Heart left ventricle (tissue), 16 donors: ENCODE data around the gene CSTF1. TPM values are rescaled to one million over a fixed set of nuclear protein-coding genes. Genes with fewer than 3 reads are reported as not detected.
A peak's percentile ranks its signal among the peaks of the same experiment; 100 is the strongest.

Experiments used
- ATAC-seq, 4 donors: fragments of 200-7000 bp; cut with Tn5 transposase; one replicate each; pipeline ENCODE4 v1.9.1; 2020 to 2022; ENCODE audit warnings: moderate library complexity in 4 of 4, mild to moderate bottlenecking in 3 of 4, moderate number of reproducible peaks in 1 of 4
- DNase-seq, 5 donors: peaks; one replicate each; pipeline ENCODE4 v3.0.0-alpha.2; 2020
- H3K27ac ChIP-seq, 12 donors: fragments of 200-600 bp; sonication (generic) in 4 of 12; one replicate each; pipeline versions ENCODE4 v1.5.0 to v1.8.0; 2016 to 2022; ENCODE audit warnings: mild to moderate bottlenecking in 2 of 12
- H3K27me3 ChIP-seq, 9 donors: fragments of 200-600 bp; sonication (generic) in 2 of 9; one replicate each; pipeline versions ENCODE4 v1.5.1 to v1.8.0; 2016 to 2022; ENCODE audit warnings: mild to moderate bottlenecking in 3 of 9
- H3K36me3 ChIP-seq, 9 donors: fragments of 200-600 bp; sonication (generic) in 2 of 9; one replicate each; pipeline versions ENCODE4 v1.5.0 to v1.8.0; 2018 to 2022; ENCODE audit warnings: mild to moderate bottlenecking in 2 of 9
- H3K4me1 ChIP-seq, 12 donors: fragments of 200-600 bp; sonication (generic) in 4 of 12; one replicate each; pipeline versions ENCODE4 v1.5.0 to v1.8.0; 2016 to 2022; ENCODE audit warnings: mild to moderate bottlenecking in 3 of 12
- H3K4me3 ChIP-seq, 12 donors: fragments of 200-600 bp; sonication (generic) in 4 of 12; one replicate each; pipeline versions ENCODE4 v1.5.0 to v1.8.0; 2017 to 2022; ENCODE audit warnings: mild to moderate bottlenecking in 9 of 12, moderate library complexity in 4 of 12
- H3K9me3 ChIP-seq, 12 donors: fragments of 200-600 bp; sonication (generic) in 4 of 12; one replicate each; pipeline versions ENCODE4 v1.5.0 to v1.8.0; 2016 to 2022; ENCODE audit warnings: mild to moderate bottlenecking in 1 of 12
- POLR2A ChIP-seq, 2 donors: fragments of 450-650 bp; IDR thresholded peaks; one replicate each; pipeline ENCODE4 v1.6.1; 2017; ENCODE audit warnings: antibody characterized with exemption in 2 of 2, mild to moderate bottlenecking in 2 of 2, moderate library complexity in 2 of 2
- WGBS, 4 donors: extraction: QIAGEN DNeasy Blood & Tissue Kit in 2 of 4; methylation state at CpG; one replicate each; pipeline versions ENCODE4 v1.1.5 to v1.1.7; 2013 to 2018; 5-methylcytosine and 5-hydroxymethylcytosine counted together
- intact Hi-C, 10 donors: fragments of 100-400 bp; cut with DNase I; formaldehyde crosslinking; loops; one replicate each; pipeline versions ENCODE4 v1.11.1 to v1.14.2; 2022
- polyA plus RNA-seq, 2 donors: library from polyadenylated mRNA; stranded (reverse); fragments of 200-250 nt; gene quantifications; one replicate each; pipeline ENCODE4 v1.2.3, GENCODE V29; 2013
- total RNA-seq, 9 donors: library from RNA; depleted of rRNA in 2 of 9; stranded (reverse); fragments of >200 nt in 2 of 9; fragmentation: NEBNext Ultra II Directional in 3 of 9; extraction: Animal tissue kit (Norgen Biotek cat#: 25700) in 3 of 9; gene quantifications; one replicate each; pipeline versions ENCODE4 v1.1.0 to v1.2.4, GENCODE V29; 2016 to 2023
- TF ChIP-seq, protein P1 (sequence below), 12 donors: fragments of 200-600 bp; sonication (generic) in 4 of 12; IDR thresholded peaks; one replicate each; pipeline versions ENCODE4 v1.5.0 to v1.8.0; 2018 to 2022; ENCODE audit warnings: antibody characterized with exemption in 12 of 12, mild to moderate bottlenecking in 5 of 12
- donor health status: ischemic (EF 13 %, LVEDD 7.1; RV severe dilation, severe dysfunction).
- donor health status: healthy with polysubstance abuse.
- donor health status: DM: no; HTN: yes; CAD: no.
- donor health status: DM: no; HTN: no; CAD: no.
- donor health status: ischemic (EF 25% LVEDD 6.9; RV normal size, moderate dysfunction).
- donor health status: ischemic (EF 25% LVEDD 5.7; RV mildly dilated, moderate dysfunction).
- donor health status: healthy.
- donor health status: DM: yes; HTN: yes; CAD: no.
- donor health status: ischemic (EF 35%, LVEDD 5.7; RV mildly dilated, moderate dysfunction).
- donor health status: nonischemic (EF 11% LVEDD 7.7; RV severe dilation, severe dysfunction).
- donor health status: DM: yes; HTN: yes; CAD: no.
- donor health status: PGD.
- donor health status: ischemic (EF 29% LVEDD 5.4; RV normal size, mild dysfunction).
- donor health status: nonischemic (EF 23%, LVEDD 6.1; RV moderate dilation, normal function).

CSTF1 gene
- total and polyA plus RNA-seq, 11 donors = 4.2 to 27.3 (median 21.4) TPM

DNA sequence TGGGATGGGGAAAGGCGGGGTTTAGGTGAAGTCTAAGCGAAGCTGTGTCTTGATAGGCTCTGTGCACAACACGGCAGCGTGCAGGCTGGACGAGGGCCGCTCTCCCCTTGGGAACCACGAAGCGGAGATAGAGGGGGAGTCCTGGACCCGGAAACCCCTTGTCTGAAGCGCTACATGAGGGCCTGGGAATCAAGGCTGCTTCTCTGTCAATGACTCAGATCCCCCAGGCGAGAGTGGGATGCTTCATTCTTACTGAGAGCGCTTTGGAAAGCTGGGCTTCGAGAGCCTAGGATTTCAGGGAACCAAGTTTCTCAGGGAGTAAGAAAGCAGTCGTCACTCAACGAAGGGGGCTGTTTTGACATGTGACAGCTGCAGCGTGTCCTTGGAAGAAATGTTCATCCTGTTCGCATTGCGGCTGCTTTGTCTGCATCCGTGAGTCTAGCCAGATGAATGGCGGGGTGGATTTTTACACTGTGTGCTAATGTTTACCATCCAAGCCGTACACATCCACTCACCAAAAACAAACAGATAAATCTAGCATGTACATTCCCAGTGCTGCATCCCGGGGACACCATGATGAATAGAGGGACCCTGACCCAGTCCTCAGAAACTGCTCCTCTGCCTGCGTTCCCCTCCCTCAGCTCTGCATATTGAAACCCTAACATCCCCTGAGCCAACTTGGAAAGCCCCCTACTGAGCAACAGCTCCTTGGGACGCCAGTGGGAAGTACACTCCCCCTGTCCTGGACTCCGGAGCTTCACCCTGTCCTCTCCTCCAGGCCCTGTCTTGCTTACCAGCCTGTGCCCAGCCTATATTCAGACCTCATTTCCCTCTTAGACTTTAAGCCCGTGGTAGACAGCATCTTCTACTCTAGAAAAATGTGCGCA, 51.5 kb downstream of the CSTF1 start:
- no peak for TF ChIP-seq POLR2A (IDR thresholded peaks at IDR 0.05)
- TF ChIP-seq, protein P1, sequence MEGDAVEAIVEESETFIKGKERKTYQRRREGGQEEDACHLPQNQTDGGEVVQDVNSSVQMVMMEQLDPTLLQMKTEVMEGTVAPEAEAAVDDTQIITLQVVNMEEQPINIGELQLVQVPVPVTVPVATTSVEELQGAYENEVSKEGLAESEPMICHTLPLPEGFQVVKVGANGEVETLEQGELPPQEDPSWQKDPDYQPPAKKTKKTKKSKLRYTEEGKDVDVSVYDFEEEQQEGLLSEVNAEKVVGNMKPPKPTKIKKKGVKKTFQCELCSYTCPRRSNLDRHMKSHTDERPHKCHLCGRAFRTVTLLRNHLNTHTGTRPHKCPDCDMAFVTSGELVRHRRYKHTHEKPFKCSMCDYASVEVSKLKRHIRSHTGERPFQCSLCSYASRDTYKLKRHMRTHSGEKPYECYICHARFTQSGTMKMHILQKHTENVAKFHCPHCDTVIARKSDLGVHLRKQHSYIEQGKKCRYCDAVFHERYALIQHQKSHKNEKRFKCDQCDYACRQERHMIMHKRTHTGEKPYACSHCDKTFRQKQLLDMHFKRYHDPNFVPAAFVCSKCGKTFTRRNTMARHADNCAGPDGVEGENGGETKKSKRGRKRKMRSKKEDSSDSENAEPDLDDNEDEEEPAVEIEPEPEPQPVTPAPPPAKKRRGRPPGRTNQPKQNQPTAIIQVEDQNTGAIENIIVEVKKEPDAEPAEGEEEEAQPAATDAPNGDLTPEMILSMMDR (IDR thresholded peaks at IDR 0.05) = no peak
- Histone ChIP-seq H3K36me3 (peaks cover 0 to 6% (median 0%) of the 10 kb centered on the region in 9 donors), H3K27me3 (no peaks in the 10 kb centered on the region), H3K27ac (peak overlapping the region in 4 of 12 donors; percentile 5 to 54 (median 24)), H3K9me3 (no peaks in the 10 kb centered on the region), H3K4me1 (peaks cover 0 to 39% (median 3%) of the 10 kb centered on the region in 12 donors), H3K4me3 (peak overlapping the region in 4 of 12 donors; percentile 2 to 5 (median 4))
- ATAC-seq (peak in 3 of 4 donors; percentile 19 to 66 (median 55)), DNase-seq (peak in 4 of 5 donors; percentile 46 to 70 (median 51))
- intact Hi-C loops = no loop called here
- WGBS, 4 donors = 46 to 50% (median 49%) methylated on average over 24 to 27 of the region's 27 CpGs

DNA sequence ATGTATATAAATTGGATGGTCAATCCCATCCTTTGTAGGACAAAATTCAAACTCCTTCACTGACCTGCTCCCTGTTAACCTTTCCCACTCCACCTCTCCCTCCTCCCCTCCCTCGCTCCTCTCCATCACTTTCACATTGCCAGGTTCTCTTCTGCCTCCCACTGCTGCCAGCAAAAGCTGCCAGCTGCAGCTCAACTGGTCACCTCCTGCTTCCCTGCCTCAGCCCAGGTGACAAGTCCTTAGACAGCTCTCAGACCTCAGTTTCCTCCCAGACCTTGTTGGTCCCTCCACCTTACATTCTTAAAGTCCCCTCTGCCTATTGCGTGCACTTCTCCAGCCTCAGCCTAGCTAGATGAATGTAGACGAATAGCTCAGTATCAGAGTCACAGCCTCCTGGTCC, 52.7 kb downstream of the CSTF1 start:
- intact Hi-C loops = no loop called here
- TF ChIP-seq, protein P1 (IDR thresholded peaks at IDR 0.05) = no peak
- TF ChIP-seq POLR2A (IDR thresholded peaks at IDR 0.05) = no peak
- H3K4me3 ChIP-seq = no peak overlapping the region
- H3K27me3 ChIP-seq = no peaks in the 10 kb centered on the region
- H3K4me1 ChIP-seq = peaks cover 0 to 26% (median 0%) of the 10 kb centered on the region in 12 donors
- H3K36me3 ChIP-seq = peaks cover 0 to 6% (median 0%) of the 10 kb centered on the region in 9 donors
- 92 to 95% (median 94%) methylated on average over 3 of the region's 3 CpGs for WGBS, 4 donors
- DNase-seq = no peak
- H3K9me3 ChIP-seq = no peaks in the 10 kb centered on the region
- H3K27ac ChIP-seq = no peak overlapping the region
- no peak for ATAC-seq

DNA sequence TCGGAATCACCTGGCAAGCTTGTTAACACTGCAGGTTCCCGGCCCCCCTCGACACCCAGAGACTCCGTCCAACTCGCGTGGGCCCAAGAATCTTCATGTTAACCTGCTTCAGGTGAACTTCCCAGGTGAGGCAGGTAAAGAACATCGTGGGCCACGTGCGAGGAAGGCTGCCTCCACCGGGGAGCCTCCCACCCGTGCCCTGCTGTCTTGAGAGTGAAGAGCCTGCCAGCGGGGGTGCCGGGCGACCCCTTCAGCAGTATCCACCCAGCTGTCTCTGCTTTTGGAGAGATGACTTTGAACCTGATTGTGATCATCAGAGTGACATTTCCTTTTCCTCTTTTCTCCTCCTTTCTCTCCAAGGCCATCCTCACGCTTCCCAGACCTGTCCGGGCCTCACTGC, 53.1 kb downstream of the CSTF1 start:
- no peak for DNase-seq
- H3K9me3 ChIP-seq = no peaks in the 10 kb centered on the region
- WGBS, 4 donors = 92 to 95% (median 93%) methylated on average over 16 of the region's 16 CpGs
- TF ChIP-seq POLR2A (IDR thresholded peaks at IDR 0.05) = no peak
- TF ChIP-seq, protein P1 (IDR thresholded peaks at IDR 0.05) = no peak
- peaks cover 0 to 6% (median 0%) of the 10 kb centered on the region in 9 donors for H3K36me3 ChIP-seq
- intact Hi-C loops = no loop called here
- H3K27ac ChIP-seq = no peak overlapping the region
- no peaks in the 10 kb centered on the region for H3K27me3 ChIP-seq
- no peak for ATAC-seq
- peaks cover 0 to 22% (median 0%) of the 10 kb centered on the region in 12 donors for H3K4me1 ChIP-seq
- no peak overlapping the region for H3K4me3 ChIP-seq

DNA sequence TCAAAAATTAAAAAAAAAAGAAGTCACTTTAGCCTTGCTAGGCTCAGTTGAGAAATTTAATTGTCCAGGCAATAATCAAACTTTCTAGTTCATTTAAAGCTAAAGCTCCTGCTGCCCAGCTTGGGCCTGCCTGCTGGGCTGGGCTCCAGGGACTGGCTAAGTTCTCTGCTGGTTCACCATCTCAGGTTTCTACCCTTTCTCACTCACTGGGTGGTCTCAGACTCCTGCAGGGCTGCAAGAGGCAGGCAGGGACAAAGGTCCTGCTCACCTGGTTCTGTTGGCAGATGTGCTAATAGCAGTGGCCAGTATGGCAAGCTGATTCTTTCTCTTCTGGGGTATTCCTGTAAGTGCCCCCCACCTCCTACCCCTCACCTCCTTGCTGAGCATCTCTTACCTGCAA, 54.8 kb downstream of the CSTF1 start:
- no peaks in the 10 kb centered on the region for H3K9me3 ChIP-seq
- DNase-seq (no peak), ATAC-seq (no peak)
- no peak overlapping the region for H3K27ac ChIP-seq
- peaks cover 0 to 11% (median 0%) of the 10 kb centered on the region in 12 donors for H3K4me1 ChIP-seq
- H3K4me3 ChIP-seq = no peak overlapping the region
- intact Hi-C loops = no loop called here
- peaks cover 0 to 18% (median 0%) of the 10 kb centered on the region in 9 donors for H3K36me3 ChIP-seq
- no peak for TF ChIP-seq POLR2A (IDR thresholded peaks at IDR 0.05)
- TF ChIP-seq, protein P1 (IDR thresholded peaks at IDR 0.05) = no peak
- H3K27me3 ChIP-seq = no peaks in the 10 kb centered on the region
